Mesendoderm (in vitro differentiated cells): ENCODE data around the gene HOXD8.

Experiments used
- DNase-seq: peaks from one replicate; pipeline ENCODE4 v3.0.0; 2013
- H2AK5ac ChIP-seq: 2 replicates; pipeline ENCODE4 v1.6.1; 2013; ENCODE audit warnings: low read length, inconsistent platforms
- H2BK120ac ChIP-seq: 2 replicates; pipeline ENCODE4 v1.6.1; 2013; ENCODE audit warnings: low read depth, mild to moderate bottlenecking, low read length, moderate library complexity, mixed read lengths
- H2BK15ac ChIP-seq: replicated peaks from 2 replicates; pipeline ENCODE4 v1.6.1; 2013; ENCODE audit warnings: low read depth, mild to moderate bottlenecking, moderate library complexity
- H2BK5ac ChIP-seq: 2 replicates; pipeline ENCODE4 v1.6.1; 2013; ENCODE audit warnings: low read length, inconsistent platforms
- H3K18ac ChIP-seq: 2 replicates; pipeline ENCODE4 v1.6.1; 2013; ENCODE audit warnings: mild to moderate bottlenecking, low read length, mixed read lengths
- H3K23ac ChIP-seq: one replicate; pipeline ENCODE4 v1.6.1; 2013; ENCODE audit warnings: low read length
- H3K27ac ChIP-seq: 2 replicates; pipeline ENCODE4 v1.5.1; 2013; ENCODE audit warnings: low read depth, mild to moderate bottlenecking, inconsistent platforms, low read length, moderate library complexity
- H3K27me3 ChIP-seq: 2 replicates; pipeline ENCODE4 v1.6.1; 2013; ENCODE audit warnings: low read length, control low read depth, mild to moderate bottlenecking, inconsistent platforms; ENCODE audit not compliant: insufficient read depth, poor library complexity
- H3K36me3 ChIP-seq: 2 replicates; pipeline ENCODE4 v1.6.1; 2013; ENCODE audit warnings: low read length, inconsistent platforms; ENCODE audit not compliant: control insufficient read depth, insufficient read depth
- H3K4ac ChIP-seq: one replicate; pipeline ENCODE4 v1.6.1; 2013; ENCODE audit warnings: low read depth, mild to moderate bottlenecking, low read length, moderate library complexity
- H3K4me1 ChIP-seq: 2 replicates; pipeline ENCODE4 v1.6.1; 2013; ENCODE audit warnings: low read depth, low read length, inconsistent platforms; ENCODE audit not compliant: control insufficient read depth
- H3K4me2 ChIP-seq: 2 replicates; pipeline ENCODE4 v1.6.1; 2013; ENCODE audit warnings: low read length
- H3K4me3 ChIP-seq: 2 replicates; pipeline ENCODE4 v1.5.1; 2013; ENCODE audit warnings: mild to moderate bottlenecking, low read length
- H3K56ac ChIP-seq: one replicate; pipeline ENCODE4 v1.6.1; 2013; ENCODE audit warnings: low read length
- H3K79me1 ChIP-seq: 2 replicates; pipeline ENCODE4 v1.6.1; 2013; ENCODE audit warnings: low read length, inconsistent platforms
- H3K79me2 ChIP-seq: 2 replicates; pipeline ENCODE4 v1.6.1; 2013; ENCODE audit warnings: mild to moderate bottlenecking, low read length; ENCODE audit not compliant: control insufficient read depth, insufficient read depth
- H3K9ac ChIP-seq: 2 replicates; pipeline ENCODE4 v1.6.1; 2013; ENCODE audit warnings: low read length, inconsistent platforms
- H4K5ac ChIP-seq: one replicate; pipeline ENCODE4 v1.6.1; 2013; ENCODE audit warnings: low read length
- H4K8ac ChIP-seq: one replicate; pipeline ENCODE4 v1.6.1; 2013; ENCODE audit warnings: low read depth, mild to moderate bottlenecking, control low read depth, low read length, moderate library complexity
- WGBS: extraction: QIAGEN DNeasy Blood & Tissue Kit; methylation state at CpG from one replicate; pipeline ENCODE4 v1.1.7; 2013; ENCODE audit warnings: low lambda C conversion rate, missing lambda C conversion rate; ENCODE audit not compliant: insufficient coverage; ENCODE audit errors: extremely low coverage; 5-methylcytosine and 5-hydroxymethylcytosine counted together

HOXD8 gene

DNA sequence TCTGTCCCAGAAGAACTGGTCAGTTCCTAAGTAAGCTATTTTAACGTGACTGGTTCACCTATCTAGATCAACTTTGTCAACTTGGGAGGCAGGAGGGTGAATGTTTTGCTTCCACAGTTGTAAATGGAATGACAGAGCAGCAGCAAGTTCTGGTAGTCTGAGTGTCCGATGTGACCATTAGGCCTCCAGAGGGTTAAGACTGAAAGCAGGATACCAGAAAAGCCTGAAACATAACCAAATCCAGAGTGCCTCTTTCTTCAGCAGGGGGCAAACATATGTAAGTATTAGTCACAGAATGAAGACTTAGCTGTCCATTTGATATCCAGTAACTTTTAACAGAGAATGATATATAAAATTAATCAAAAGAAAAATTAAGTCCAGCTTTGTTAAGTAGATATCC, 36.8 kb downstream of the HOXD8 start:
- no peak overlapping the region for H4K5ac ChIP-seq
- H2BK5ac ChIP-seq, result no peak overlapping the region
- H3K23ac ChIP-seq, result no peak overlapping the region
- no peak overlapping the region for H3K27ac ChIP-seq
- H3K36me3 ChIP-seq, result no peaks in the 10 kb centered on the region
- no peak overlapping the region for H4K8ac ChIP-seq
- H3K18ac ChIP-seq, result no peak overlapping the region
- H3K4me1 ChIP-seq, result no peaks in the 10 kb centered on the region
- no peak overlapping the region for H3K4me2 ChIP-seq
- H2BK15ac ChIP-seq, result no peak overlapping the region
- no peaks in the 10 kb centered on the region for H3K79me2 ChIP-seq
- H3K27me3 ChIP-seq, result peaks cover 81% of the 10 kb centered on the region
- no peak overlapping the region for H3K4me3 ChIP-seq
- no peak overlapping the region for H2AK5ac ChIP-seq
- no CpG with 5 or more reads among the region's 2 CpGs for WGBS
- DNase-seq, result no peak
- H3K56ac ChIP-seq, result no peak overlapping the region
- no peaks in the 10 kb centered on the region for H3K79me1 ChIP-seq
- H3K9ac ChIP-seq, result no peak overlapping the region
- H2BK120ac ChIP-seq, result no peak overlapping the region
- no peak overlapping the region for H3K4ac ChIP-seq

DNA sequence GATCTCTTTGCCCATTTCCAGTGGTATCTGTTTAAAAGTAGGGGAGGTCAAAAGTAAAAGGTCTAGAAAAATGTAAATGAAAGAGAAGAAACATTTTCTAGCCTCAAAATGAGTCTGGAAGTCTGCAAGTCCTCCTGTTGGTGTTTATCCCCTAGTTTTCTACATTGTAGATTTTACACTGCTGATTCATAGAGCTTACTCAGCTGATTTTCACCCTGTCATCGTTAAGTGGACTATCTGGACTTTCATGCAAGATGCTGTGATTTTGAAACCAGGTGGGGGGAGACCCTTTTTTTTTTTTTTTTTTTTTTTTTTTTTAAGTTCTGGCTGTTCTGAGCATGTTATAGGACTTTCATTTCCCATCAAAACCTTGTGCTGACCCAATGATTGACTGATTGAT, 37.9 kb downstream of the HOXD8 start:
- Histone ChIP-seq H3K4me1 (no peaks in the 10 kb centered on the region), H3K4me3 (no peak overlapping the region), H3K9ac (no peak overlapping the region), H3K79me2 (no peaks in the 10 kb centered on the region), H3K4me2 (no peak overlapping the region), H3K56ac (no peak overlapping the region), H4K8ac (no peak overlapping the region), H3K18ac (no peak overlapping the region), H3K23ac (no peak overlapping the region), H3K79me1 (no peaks in the 10 kb centered on the region), H2BK15ac (no peak overlapping the region), H3K27me3 (peaks cover 77% of the 10 kb centered on the region), H2BK120ac (no peak overlapping the region), H3K4ac (no peak overlapping the region), H3K27ac (no peak overlapping the region), H2AK5ac (no peak overlapping the region), H4K5ac (no peak overlapping the region), H3K36me3 (no peaks in the 10 kb centered on the region), H2BK5ac (no peak overlapping the region)
- no peak for DNase-seq
- WGBS, result no CpG with 5 or more reads among the region's 1 CpG

DNA sequence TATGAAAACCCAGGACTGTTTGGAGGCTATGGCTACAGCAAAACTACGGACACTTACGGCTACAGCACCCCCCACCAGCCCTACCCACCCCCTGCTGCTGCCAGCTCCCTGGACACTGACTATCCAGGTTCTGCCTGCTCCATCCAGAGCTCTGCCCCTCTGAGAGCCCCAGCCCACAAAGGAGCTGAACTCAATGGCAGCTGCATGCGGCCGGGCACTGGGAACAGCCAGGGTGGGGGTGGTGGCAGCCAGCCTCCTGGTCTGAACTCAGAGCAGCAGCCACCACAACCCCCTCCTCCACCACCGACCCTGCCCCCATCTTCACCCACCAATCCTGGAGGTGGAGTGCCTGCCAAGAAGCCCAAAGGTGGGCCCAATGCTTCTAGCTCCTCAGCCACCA, 39.7 kb downstream of the HOXD8 start:
- Histone ChIP-seq H3K23ac (no peak overlapping the region), H3K4me2 (no peak overlapping the region), H2AK5ac (no peak overlapping the region), H2BK5ac (no peak overlapping the region), H3K79me2 (no peaks in the 10 kb centered on the region), H3K79me1 (no peaks in the 10 kb centered on the region), H3K9ac (no peak overlapping the region), H3K27me3 (peaks cover 73% of the 10 kb centered on the region), H4K8ac (no peak overlapping the region), H3K36me3 (no peaks in the 10 kb centered on the region), H3K18ac (no peak overlapping the region), H3K4me3 (no peak overlapping the region), H4K5ac (no peak overlapping the region), H2BK15ac (no peak overlapping the region), H2BK120ac (no peak overlapping the region), H3K27ac (no peak overlapping the region), H3K4ac (no peak overlapping the region), H3K56ac (no peak overlapping the region), H3K4me1 (no peaks in the 10 kb centered on the region)
- no CpG with 5 or more reads among the region's 5 CpGs for WGBS
- no peak for DNase-seq

DNA sequence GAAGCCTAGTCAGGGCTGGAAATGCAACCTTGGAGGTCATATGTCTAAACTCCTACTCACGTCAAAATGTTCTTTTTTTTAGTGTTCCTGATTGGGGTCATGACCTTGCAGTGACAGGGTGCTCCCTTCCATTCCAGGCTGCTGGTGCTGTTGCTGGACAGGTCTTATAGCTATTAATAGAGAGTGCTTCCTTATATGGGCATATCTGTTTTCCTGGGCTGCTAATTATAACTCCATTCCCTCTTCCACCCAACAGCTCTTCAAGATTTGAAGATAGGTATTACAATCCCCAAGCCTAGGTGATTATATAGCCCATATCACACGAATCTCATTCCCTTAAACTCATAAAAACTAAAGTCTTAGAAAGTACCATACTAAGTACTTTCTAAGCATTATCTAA, 40.2 kb downstream of the HOXD8 start:
- Histone ChIP-seq H3K4ac (no peak overlapping the region), H2BK15ac (no peak overlapping the region), H4K5ac (no peak overlapping the region), H2BK5ac (no peak overlapping the region), H3K27me3 (peaks cover 71% of the 10 kb centered on the region), H3K4me1 (no peaks in the 10 kb centered on the region), H3K4me3 (no peak overlapping the region), H3K36me3 (no peaks in the 10 kb centered on the region), H3K23ac (no peak overlapping the region), H3K27ac (no peak overlapping the region), H3K4me2 (no peak overlapping the region), H2BK120ac (no peak overlapping the region), H3K18ac (no peak overlapping the region), H2AK5ac (no peak overlapping the region), H3K9ac (no peak overlapping the region), H3K79me2 (no peaks in the 10 kb centered on the region), H3K79me1 (no peaks in the 10 kb centered on the region), H4K8ac (no peak overlapping the region), H3K56ac (no peak overlapping the region)
- no peak for DNase-seq
- WGBS, result no CpG with 5 or more reads among the region's 2 CpGs

DNA sequence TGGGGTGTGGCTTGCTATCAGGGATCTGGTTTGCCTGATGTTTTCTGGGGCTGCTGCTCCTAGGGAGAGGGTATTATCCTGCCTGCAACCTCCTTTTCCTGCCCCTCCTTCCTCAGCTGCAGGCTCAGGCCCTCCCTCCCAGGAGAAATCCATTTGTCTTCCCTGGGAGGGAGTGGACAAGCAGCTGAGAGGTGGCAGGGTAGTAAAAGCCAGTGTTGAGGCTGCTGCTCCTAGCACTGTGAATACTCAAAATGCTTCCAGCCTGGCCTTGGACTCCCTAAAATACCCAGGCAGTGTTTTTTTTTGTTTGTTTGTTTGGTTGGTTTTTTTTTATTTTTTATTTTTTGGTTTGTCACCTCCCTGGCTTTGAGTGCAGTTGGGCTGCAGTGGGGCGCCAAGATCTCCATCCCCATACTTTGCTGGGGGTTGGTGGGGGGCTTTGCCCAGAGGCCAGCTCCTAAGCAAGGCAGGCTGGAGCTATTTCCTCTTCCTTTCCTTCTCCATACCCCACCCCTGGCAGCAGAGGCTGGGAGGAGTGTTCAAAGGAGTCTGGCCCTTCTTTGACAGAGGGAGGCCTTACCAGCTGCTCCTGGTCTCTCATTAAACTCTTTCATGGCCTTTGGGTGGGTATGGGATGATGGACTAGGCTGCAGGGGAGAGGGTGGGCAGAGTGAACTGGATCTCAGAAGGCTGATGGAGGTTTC, 41.2 kb downstream of the HOXD8 start:
- Histone ChIP-seq H3K27ac (no peak overlapping the region), H3K4me3 (no peak overlapping the region), H3K9ac (no peak overlapping the region), H2BK5ac (no peak overlapping the region), H3K23ac (no peak overlapping the region), H2BK15ac (no peak overlapping the region), H3K4ac (no peak overlapping the region), H3K36me3 (no peaks in the 10 kb centered on the region), H2AK5ac (no peak overlapping the region), H3K56ac (no peak overlapping the region), H3K79me2 (no peaks in the 10 kb centered on the region), H4K8ac (no peak overlapping the region), H3K4me1 (no peaks in the 10 kb centered on the region), H3K79me1 (no peaks in the 10 kb centered on the region), H3K18ac (no peak overlapping the region), H3K4me2 (no peak overlapping the region), H2BK120ac (no peak overlapping the region), H4K5ac (no peak overlapping the region), H3K27me3 (peaks cover 65% of the 10 kb centered on the region)
- no CpG with 5 or more reads among the region's 1 CpG for WGBS
- no peak for DNase-seq
